Suprapubic skin (tissue), 4 donors: Measurements from ENCODE around the gene TBCE. TPM values are rescaled to one million over a fixed set of nuclear protein-coding genes. Genes with fewer than 3 reads are reported as not detected.

Experiments used
- DNase-seq, 2 donors: peaks; one replicate each; pipeline ENCODE4 v3.0.0-alpha.2; 2019; ENCODE audit warnings: low spot score in 2 of 2
- H3K27ac ChIP-seq: fragments of 200-600 bp; sonication (generic); one replicate; pipeline ENCODE4 v1.5.1; 2019
- H3K27me3 ChIP-seq: fragments of 200-600 bp; sonication (generic); one replicate; pipeline ENCODE4 v1.5.1; 2019
- H3K36me3 ChIP-seq: fragments of 200-600 bp; sonication (generic); one replicate; pipeline ENCODE4 v1.5.1; 2019
- H3K4me1 ChIP-seq: fragments of 200-600 bp; sonication (generic); one replicate; pipeline ENCODE4 v1.5.1; 2019
- H3K4me3 ChIP-seq: fragments of 200-600 bp; sonication (generic); one replicate; pipeline ENCODE4 v1.5.1; 2019; ENCODE audit warnings: mild to moderate bottlenecking
- H3K9me3 ChIP-seq: fragments of 200-600 bp; sonication (generic); one replicate; pipeline ENCODE4 v1.5.1; 2019
- CTCF ChIP-seq, 2 donors: fragments of 200-600 bp in 1 of 2; fragments of 450-650 bp in 1 of 2; sonication (generic) in 1 of 2; IDR thresholded peaks; one replicate each; pipeline ENCODE4 v1.5.1; 2016 to 2019; ENCODE audit warnings: antibody characterized with exemption in 2 of 2, mild to moderate bottlenecking in 1 of 2, moderate library complexity in 1 of 2
- EP300 ChIP-seq: sonication (generic); formaldehyde crosslinking; IDR thresholded peaks from one replicate; pipeline ENCODE4 v1.6.1; 2017; ENCODE audit warnings: antibody characterized with exemption
- POLR2A ChIP-seq, 2 donors: fragments of 450-650 bp; IDR thresholded peaks; one replicate each; pipeline ENCODE4 v1.6.1; 2017; ENCODE audit warnings: antibody characterized with exemption in 2 of 2, mild to moderate bottlenecking in 2 of 2, moderate library complexity in 2 of 2
- POLR2AphosphoS5 ChIP-seq, 3 donors: sonication (generic); formaldehyde crosslinking; IDR thresholded peaks; one replicate each; pipeline ENCODE4 v1.6.1; 2017; ENCODE audit warnings: antibody characterized with exemption in 3 of 3
- WGBS: methylation state at CpG from one replicate; pipeline ENCODE4 v1.1.5; 2018; 5-methylcytosine and 5-hydroxymethylcytosine counted together
- total RNA-seq, 4 donors: library from RNA; depleted of rRNA; stranded (reverse); fragments of >200 nt; gene quantifications; one replicate each; pipeline ENCODE4 v1.1.0, GENCODE V29; 2016

Gene TBCE
- total RNA-seq, 4 donors from 2014 or later = 12.0 to 33.3 (median 21.1) TPM

GRCh38 chr1:235415008-235415904, 48.0 kb downstream of the TBCE start:
- Histone ChIP-seq H3K27ac (no peak overlapping the region), H3K4me3 (no peak overlapping the region), H3K27me3 (no peaks in the 10 kb centered on the region), H3K4me1 (no peaks in the 10 kb centered on the region), H3K9me3 (no peaks in the 10 kb centered on the region), H3K36me3 (peaks cover 3% of the 10 kb centered on the region)
- TF ChIP-seq CTCF (IDR thresholded peaks at IDR 0.05) (peak; percentile 70 to 76), POLR2AphosphoS5 (IDR thresholded peaks at IDR 0.05) (no peak)
- 83% methylated on average over 7 of the region's 7 CpGs for WGBS
- no peak for DNase-seq

- 38% methylated on average over 1 of the region's 1 CpG for WGBS
- Histone ChIP-seq H3K27me3 (no peaks in the 10 kb centered on the region), H3K4me1 (no peaks in the 10 kb centered on the region), H3K4me3 (no peak overlapping the region), H3K27ac (no peak overlapping the region), H3K9me3 (no peaks in the 10 kb centered on the region), H3K36me3 (peaks cover 3% of the 10 kb centered on the region)
- no peak for DNase-seq
- TF ChIP-seq POLR2AphosphoS5 (IDR thresholded peaks at IDR 0.05) = no peak
- TF ChIP-seq POLR2A (IDR thresholded peaks at IDR 0.05) = no peak
- no peak for TF ChIP-seq CTCF (IDR thresholded peaks at IDR 0.05)
- no peak for TF ChIP-seq EP300
Measured at GRCh38 chr1:235416662-235417049, 49.4 kb downstream of the TBCE start.

- no peak overlapping the region for H3K27ac ChIP-seq
- H3K4me3 ChIP-seq = no peak overlapping the region
- no peaks in the 10 kb centered on the region for H3K9me3 ChIP-seq
- no peak for TF ChIP-seq EP300
- peak; percentile 78 to 79 for TF ChIP-seq CTCF (IDR thresholded peaks at IDR 0.05)
- no peaks in the 10 kb centered on the region for H3K4me1 ChIP-seq
- H3K36me3 ChIP-seq = peaks cover 3% of the 10 kb centered on the region
- no peak for DNase-seq
- H3K27me3 ChIP-seq = no peaks in the 10 kb centered on the region
- 33% methylated on average over 8 of the region's 8 CpGs for WGBS
Measured at GRCh38 chr1:235417086-235417697, 50.0 kb downstream of the TBCE start.

GRCh38 chr1:235421751-235422150, 54.5 kb downstream of the TBCE start:
- TF ChIP-seq CTCF (IDR thresholded peaks at IDR 0.05) (no peak), POLR2AphosphoS5 (IDR thresholded peaks at IDR 0.05) (no peak), EP300 (no peak), POLR2A (IDR thresholded peaks at IDR 0.05) (no peak)
- Histone ChIP-seq H3K27me3 (no peaks in the 10 kb centered on the region), H3K36me3 (no peaks in the 10 kb centered on the region), H3K4me3 (no peak overlapping the region), H3K27ac (no peak overlapping the region), H3K9me3 (no peaks in the 10 kb centered on the region), H3K4me1 (no peaks in the 10 kb centered on the region)
- 56% methylated on average over 3 of the region's 3 CpGs for WGBS
- no peak for DNase-seq

- H3K9me3 ChIP-seq = no peaks in the 10 kb centered on the region
- no peak overlapping the region for H3K4me3 ChIP-seq
- H3K36me3 ChIP-seq = no peaks in the 10 kb centered on the region
- WGBS = 70% methylated on average over 9 of the region's 12 CpGs
- no peaks in the 10 kb centered on the region for H3K27me3 ChIP-seq
- DNase-seq = no peak
- H3K27ac ChIP-seq = no peak overlapping the region
- TF ChIP-seq POLR2AphosphoS5 (IDR thresholded peaks at IDR 0.05) = no peak
- H3K4me1 ChIP-seq = no peaks in the 10 kb centered on the region
Measured at GRCh38 chr1:235423214-235423652, 56.0 kb downstream of the TBCE start.
